Activated T-helper 1 cell treated with anti-CD3 and anti-CD28 coated beads, Interleukin-12 subunit alpha, Interleukin-12 subunit beta, Interleukin-2, Interleukin-4 antibody, amounts not matched to agents 30 ng/mL and 10 ng/mL and 1 ng/mL, durations not matched to agents 14 hours and 24 hours and 36 hours (primary cell): Measurements from ENCODE around the gene SPTBN1. TPM values are rescaled to one million over a fixed set of nuclear protein-coding genes. Genes with fewer than 3 reads are reported as not detected.

Experiments used
- DNase-seq: peaks from one replicate; pipeline ENCODE4 v3.0.0; 2021; ENCODE audit warnings: low spot score
- H3K27ac Mint-ChIP-seq: one replicate; pipeline ENCODE4 v1.8.0; 2021; ENCODE audit warnings: mild to moderate bottlenecking, mixed read lengths
- H3K27me3 Mint-ChIP-seq: one replicate; pipeline ENCODE4 v1.8.0; 2022; ENCODE audit warnings: mild to moderate bottlenecking, moderate library complexity, mixed read lengths; ENCODE audit not compliant: insufficient read depth
- H3K36me3 Mint-ChIP-seq: one replicate; pipeline ENCODE4 v1.8.0; 2021; ENCODE audit warnings: low read depth, mixed read lengths
- H3K4me1 Mint-ChIP-seq: one replicate; pipeline ENCODE4 v1.8.0; 2021; ENCODE audit warnings: low read depth, mixed read lengths
- H3K4me3 Mint-ChIP-seq: one replicate; pipeline ENCODE4 v1.8.0; 2021; ENCODE audit warnings: mild to moderate bottlenecking, moderate library complexity, mixed read lengths
- H3K9me3 Mint-ChIP-seq: one replicate; pipeline ENCODE4 v1.8.0; 2021; ENCODE audit warnings: mixed read lengths
- intact Hi-C: fragments of 100-400 bp; cut with micrococcal nuclease; formaldehyde crosslinking; loops from one replicate; pipeline ENCODE4 v1.15.1; 2024
- total RNA-seq: library from RNA; stranded (reverse); gene quantifications from 2 replicates; pipeline ENCODE4 v1.2.3, GENCODE V29; 2022

The SPTBN1 gene
- total RNA-seq, result 63.2 and 64.2 TPM in 2 replicates

DNA sequence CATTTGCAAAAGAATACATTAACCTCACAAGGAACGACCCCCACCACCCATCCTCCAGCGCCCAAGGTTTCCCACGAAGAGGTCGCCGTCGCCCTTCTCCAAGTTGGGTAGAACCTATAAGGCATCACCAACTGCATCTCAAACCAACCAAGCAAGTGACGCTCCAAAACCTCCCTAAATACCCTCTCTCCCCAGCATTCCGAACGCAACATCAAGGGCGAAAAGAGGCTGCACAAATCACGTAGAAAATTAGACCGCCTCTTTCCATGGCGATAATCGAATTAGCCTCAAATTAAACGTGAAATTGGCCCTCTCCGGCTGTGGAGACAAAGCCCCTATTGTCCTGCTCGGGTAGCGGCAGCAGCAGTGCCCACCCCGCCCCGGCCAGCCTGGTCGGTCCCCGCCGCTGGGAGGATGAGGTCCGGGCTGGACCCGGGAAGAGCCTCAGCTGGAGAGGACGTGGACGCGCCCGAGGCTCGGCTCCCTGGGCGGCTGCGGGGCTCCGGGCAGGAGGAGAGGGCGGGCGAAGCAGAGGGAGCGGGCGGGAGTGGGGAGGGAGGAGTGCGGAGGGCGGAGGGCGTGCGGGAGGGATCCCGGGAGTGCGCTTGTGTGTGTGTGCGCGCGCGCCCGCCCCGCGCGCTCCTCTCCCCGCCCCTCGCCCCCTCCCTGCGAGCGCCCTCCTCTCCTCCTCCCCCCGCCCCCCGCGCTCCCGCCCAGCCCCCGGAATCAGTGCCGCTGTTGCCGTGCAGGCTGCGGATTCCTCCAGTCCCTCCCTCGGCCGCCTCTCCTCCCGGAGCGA, at the start of gene SPTBN1:
Gene SPTBN1, plus strand, starts transcription at position 765 of the 799 bp plus-strand sequence. CDS start 70,092 bp downstream, outside the sequence.
- Mint-ChIP-seq H3K4me1 (peaks cover 19% of the 10 kb centered on the region), H3K9me3 (no peaks in the 10 kb centered on the region), H3K27me3 (peaks cover 58% of the 10 kb centered on the region), H3K36me3 (peaks cover 3% of the 10 kb centered on the region), H3K4me3 (peak within 1 kb of the TSS; percentile 84), H3K27ac (peak within 1 kb of the TSS; percentile 55)
- intact Hi-C loops, result no loop called here
- DNase-seq, result no peak

DNA sequence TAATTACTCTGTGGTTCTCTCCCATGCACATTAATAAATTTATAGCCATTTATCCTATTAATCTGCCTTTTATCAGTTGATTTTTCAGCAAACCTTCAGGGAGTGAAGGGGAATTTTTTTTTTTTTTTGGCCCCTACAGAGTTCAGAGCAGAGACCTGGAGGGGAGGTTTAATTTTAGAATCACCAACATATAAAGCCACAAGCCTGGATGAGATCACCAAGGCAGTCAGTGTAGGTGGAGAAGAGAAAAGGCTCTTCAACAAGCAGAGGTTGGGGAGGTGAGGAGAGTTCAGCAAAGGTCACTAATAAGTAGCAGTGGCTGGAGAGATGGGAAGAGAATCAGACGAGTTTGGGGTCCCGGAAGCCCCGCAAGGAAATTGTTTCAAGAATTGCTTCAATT, 48.4 kb upstream of the SPTBN1 start:
- Mint-ChIP-seq H3K27me3 (peaks cover 7% of the 10 kb centered on the region), H3K27ac (no peak overlapping the region), H3K36me3 (no peaks in the 10 kb centered on the region), H3K9me3 (no peaks in the 10 kb centered on the region), H3K4me3 (no peak overlapping the region), H3K4me1 (no peaks in the 10 kb centered on the region)
- no peak for DNase-seq
- intact Hi-C loops, result no loop called here

DNA sequence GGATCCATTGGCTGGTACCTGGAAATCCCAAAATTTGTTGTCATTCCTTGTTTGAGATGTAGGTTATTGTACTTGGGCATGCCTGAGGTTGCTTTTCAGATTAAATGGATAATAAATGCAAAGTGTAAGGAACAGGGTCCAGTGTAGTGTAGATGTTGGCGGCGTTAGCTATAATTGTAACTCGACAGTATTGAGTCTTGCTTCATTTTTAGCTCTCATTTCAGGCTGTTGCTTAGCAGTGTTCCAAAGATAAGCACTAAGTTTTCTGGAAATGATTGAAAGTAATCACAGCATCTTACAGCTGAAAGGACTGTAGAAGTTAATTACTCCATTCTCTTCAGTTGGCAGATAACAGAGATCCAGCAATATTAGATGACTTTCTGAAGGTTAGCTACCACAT, 47.8 kb upstream of the SPTBN1 start:
- peaks cover 7% of the 10 kb centered on the region for H3K27me3 Mint-ChIP-seq
- no peaks in the 10 kb centered on the region for H3K4me1 Mint-ChIP-seq
- no peak for DNase-seq
- no peaks in the 10 kb centered on the region for H3K9me3 Mint-ChIP-seq
- no peak overlapping the region for H3K4me3 Mint-ChIP-seq
- no peak overlapping the region for H3K27ac Mint-ChIP-seq
- no peaks in the 10 kb centered on the region for H3K36me3 Mint-ChIP-seq
- intact Hi-C loops, result no loop called here

DNA sequence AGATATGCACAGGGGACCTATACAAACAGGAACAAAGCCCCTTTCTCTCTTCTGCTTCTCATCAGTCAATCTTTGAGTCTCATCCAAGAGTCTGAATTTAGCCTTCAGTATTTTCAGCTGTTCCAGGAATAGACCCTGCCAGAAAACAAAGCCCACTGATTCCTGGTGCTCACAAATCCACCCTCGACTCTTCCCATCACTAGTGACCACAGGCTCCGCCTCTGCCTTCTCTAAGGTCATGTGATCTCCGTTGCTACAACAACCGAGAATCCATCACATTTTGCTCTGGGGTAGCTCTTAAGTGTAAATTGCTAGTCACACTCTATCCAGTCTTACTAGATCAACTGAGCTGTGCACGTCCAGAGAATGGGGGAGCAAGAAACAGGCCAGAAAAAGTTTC, 46.4 kb upstream of the SPTBN1 start:
- Mint-ChIP-seq H3K27ac (no peak overlapping the region), H3K36me3 (no peaks in the 10 kb centered on the region), H3K27me3 (peaks cover 7% of the 10 kb centered on the region), H3K9me3 (no peaks in the 10 kb centered on the region), H3K4me3 (no peak overlapping the region), H3K4me1 (no peaks in the 10 kb centered on the region)
- DNase-seq, result no peak
- intact Hi-C loops, result no loop called here

DNA sequence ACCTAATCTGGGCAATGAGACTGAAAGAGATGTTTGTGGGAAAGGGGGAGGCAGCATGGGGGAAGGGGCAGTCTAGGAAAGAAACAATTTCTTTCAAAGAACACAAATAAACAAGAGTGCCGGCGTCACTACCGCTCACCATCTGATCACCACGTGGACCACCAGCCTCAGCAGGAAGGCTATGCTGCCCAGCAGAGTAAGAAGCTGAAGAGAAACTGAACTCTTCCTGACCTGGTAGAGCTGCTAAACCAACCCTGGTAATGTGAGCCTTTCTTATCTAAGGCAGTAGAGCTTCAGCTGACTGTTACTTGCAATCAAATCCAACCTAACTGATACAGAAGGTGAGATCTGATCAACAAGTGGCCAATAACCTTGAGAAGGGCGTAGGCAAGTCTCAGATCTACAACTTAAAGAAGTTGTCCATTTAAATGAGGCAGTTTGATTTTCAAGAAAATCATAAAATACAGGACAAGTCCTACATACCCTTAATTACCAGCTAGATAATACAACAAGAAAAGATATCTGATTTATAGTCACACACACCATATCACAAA, 44.2 kb upstream of the SPTBN1 start:
- intact Hi-C loops, result no loop called here
- Mint-ChIP-seq H3K4me3 (no peak overlapping the region), H3K27ac (no peak overlapping the region), H3K9me3 (no peaks in the 10 kb centered on the region), H3K4me1 (no peaks in the 10 kb centered on the region), H3K36me3 (no peaks in the 10 kb centered on the region), H3K27me3 (peaks cover 12% of the 10 kb centered on the region)
- DNase-seq, result no peak

DNA sequence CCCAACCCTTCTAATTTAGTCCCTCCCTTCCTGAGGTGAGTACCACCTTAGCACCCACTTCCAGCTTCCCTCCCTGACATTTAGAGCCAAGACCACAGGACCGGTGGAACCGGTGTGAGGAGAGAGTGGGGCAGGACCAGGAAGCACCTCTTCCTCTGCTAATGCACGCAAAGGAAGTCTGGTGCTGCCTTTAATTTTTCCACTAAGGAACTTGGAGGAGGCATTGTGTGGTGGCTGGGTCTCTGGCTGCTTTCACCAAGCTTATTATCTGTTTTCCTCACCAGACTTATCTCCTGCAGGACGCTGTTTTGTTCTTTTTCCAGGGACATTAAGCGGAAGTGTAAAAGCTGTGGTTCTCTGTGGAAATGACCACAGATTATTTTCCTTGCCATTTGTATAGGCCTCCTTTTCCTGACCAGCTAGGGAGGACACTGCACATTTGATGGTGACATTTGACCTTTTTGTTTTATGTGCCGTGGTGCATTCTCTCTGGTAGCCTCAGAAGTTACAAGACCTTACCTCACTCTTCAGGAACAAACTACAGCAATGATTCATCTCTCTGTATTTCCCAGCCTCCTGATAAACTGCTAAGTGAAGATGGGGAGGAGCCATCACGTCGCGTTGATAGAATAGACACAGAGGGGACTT, 39.8 kb upstream of the SPTBN1 start:
- H3K4me3 Mint-ChIP-seq, result no peak overlapping the region

DNA sequence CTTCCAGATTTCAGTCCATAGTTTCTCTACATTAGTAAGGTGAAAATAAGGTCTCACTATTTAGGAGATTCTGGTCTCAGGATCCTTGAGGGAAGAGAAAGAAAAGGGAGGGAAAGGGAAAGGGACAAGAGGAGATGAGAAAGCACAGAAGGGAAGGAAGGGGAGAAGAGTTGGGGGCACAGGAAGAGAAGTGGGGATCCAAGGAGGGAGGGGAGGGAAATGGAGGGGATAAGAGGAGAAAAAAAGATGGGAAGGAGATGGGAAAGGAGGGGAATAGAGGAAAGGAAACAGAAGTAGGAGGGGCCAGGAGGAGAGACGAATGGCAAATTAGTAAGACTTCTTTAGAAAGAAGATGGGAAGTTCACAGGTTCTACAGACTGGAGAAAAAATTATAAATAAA, 39.2 kb upstream of the SPTBN1 start:
- Mint-ChIP-seq H3K4me1 (peaks cover 2% of the 10 kb centered on the region), H3K27me3 (peaks cover 9% of the 10 kb centered on the region), H3K36me3 (no peaks in the 10 kb centered on the region), H3K27ac (no peak overlapping the region), H3K4me3 (no peak overlapping the region), H3K9me3 (peaks cover under 1% of the 10 kb centered on the region)
- intact Hi-C loops, result no loop called here
- DNase-seq, result no peak

More for the DNA sequence above, 39.8 kb upstream of the SPTBN1 start:
- Mint-ChIP-seq H3K4me1 (no peaks in the 10 kb centered on the region), H3K36me3 (no peaks in the 10 kb centered on the region), H3K27me3 (peaks cover 13% of the 10 kb centered on the region), H3K9me3 (no peaks in the 10 kb centered on the region), H3K27ac (no peak overlapping the region)
- no peak for DNase-seq
- intact Hi-C loops, result no loop called here

DNA sequence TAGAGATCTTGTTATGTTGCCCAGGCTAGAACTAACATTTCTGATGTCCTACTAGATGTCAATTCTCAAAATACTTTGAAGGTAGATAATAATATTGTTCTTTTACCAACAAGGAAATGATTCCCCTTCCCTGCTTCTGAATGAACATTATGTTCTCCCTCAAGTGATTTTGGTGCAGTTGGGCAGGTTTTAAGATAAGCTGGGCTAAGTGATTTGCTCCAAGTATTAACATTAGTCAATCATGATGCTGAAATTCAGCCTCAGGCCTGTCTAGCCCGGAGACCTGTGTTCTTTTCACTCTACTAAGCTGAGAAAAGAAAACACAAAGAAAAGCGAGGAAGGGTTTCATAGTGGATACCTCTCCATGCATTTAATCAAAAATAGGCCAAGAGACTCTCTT, 38.5 kb upstream of the SPTBN1 start:
- DNase-seq, result no peak
- Mint-ChIP-seq H3K27ac (no peak overlapping the region), H3K27me3 (peaks cover 9% of the 10 kb centered on the region), H3K4me1 (peaks cover 5% of the 10 kb centered on the region), H3K9me3 (peaks cover 7% of the 10 kb centered on the region), H3K36me3 (no peaks in the 10 kb centered on the region), H3K4me3 (no peak overlapping the region)
- intact Hi-C loops, result no loop called here

DNA sequence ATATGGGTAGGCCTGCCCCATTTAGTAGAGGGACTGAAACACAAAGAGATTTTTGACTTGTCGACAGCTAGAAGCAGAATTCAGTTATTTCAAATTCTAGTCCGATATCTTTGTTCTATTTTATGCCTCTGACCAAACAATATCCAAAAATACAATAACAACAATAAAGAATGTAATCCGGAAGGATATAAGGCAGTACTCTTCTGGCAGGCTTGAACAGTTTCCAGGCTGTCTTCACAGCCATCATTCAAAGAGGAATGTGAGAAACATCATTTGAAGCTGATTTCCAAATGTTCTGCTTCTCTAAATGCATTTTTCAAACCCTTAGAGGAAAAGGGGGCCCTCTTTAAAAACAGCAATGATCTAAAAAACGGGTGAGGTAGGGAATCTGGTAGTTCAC, 36.7 kb upstream of the SPTBN1 start:
- Mint-ChIP-seq H3K4me3 (no peak overlapping the region), H3K4me1 (peaks cover 5% of the 10 kb centered on the region), H3K36me3 (no peaks in the 10 kb centered on the region), H3K9me3 (peaks cover 11% of the 10 kb centered on the region), H3K27me3 (peaks cover 9% of the 10 kb centered on the region), H3K27ac (no peak overlapping the region)
- intact Hi-C loops, result no loop called here
- DNase-seq, result no peak

DNA sequence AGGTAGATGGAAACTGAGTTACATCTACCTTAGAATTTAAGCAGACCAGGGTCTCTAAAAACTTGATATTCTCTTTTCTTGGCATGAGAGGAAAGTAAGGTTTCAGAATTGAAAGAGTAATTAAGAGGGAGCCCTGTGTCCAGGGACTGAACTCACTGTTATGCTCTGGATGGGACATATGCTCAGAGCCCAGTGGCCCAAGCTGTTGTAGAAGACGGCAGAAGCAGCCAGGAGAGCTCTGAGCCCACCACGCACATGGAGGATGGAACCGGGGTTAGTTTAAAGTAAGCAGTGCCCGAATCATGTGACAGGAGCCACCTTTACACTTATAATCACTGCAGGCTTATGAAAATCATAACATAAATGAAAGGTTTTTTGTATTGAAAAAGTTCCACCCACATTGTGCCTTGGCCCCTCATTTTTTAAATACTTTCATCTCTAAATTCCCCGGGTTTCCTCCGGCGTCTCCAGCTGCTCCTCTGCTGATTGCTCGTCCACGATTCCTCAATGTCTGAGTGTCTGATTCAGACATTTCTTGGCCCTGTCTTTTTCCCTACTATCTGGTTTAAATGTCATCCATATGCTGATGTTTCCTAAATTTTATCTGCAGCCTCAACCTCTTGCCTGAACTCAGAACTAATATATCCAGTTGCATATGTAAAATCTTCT, 36.1 kb upstream of the SPTBN1 start:
- no peaks in the 10 kb centered on the region for H3K36me3 Mint-ChIP-seq
- no peak for DNase-seq
- H3K4me3 Mint-ChIP-seq, result no peak overlapping the region
- H3K27me3 Mint-ChIP-seq, result peaks cover 9% of the 10 kb centered on the region
- intact Hi-C loops, result no loop called here
- peaks cover 11% of the 10 kb centered on the region for H3K9me3 Mint-ChIP-seq
- H3K4me1 Mint-ChIP-seq, result peaks cover 5% of the 10 kb centered on the region
- no peak overlapping the region for H3K27ac Mint-ChIP-seq

DNA sequence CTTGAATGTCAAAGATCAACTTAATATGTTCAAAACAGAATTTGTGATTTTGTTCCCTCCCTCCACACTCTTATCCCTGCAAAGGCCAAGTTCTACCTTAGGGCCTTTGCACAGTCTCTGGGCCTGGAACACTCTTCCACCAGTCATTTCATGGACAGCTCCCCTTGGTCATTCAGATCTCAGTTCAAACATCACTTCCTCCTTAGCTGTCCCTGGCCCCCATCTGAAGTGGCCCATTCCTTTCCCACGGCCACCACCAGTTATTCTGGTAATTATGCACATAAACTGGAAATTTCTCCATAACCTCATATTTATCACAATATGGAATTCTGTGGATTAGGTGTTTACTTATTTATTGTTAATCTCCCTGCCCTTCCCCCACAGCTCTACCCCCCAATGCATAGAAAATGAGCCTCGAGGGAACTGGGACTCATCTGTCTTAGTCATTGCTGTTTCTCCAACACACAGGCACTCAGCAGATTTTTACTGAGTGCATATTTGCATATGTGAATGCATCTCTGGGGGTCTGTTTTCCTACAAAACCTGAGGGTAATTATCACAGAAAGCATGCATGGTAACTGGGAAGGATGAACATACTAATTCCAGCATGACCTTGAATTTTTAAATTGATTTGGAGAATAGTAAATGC, 35.5 kb upstream of the SPTBN1 start:
- Mint-ChIP-seq H3K9me3 (peaks cover 11% of the 10 kb centered on the region), H3K4me1 (peaks cover 5% of the 10 kb centered on the region), H3K27me3 (peaks cover 8% of the 10 kb centered on the region), H3K4me3 (no peak overlapping the region), H3K27ac (no peak overlapping the region), H3K36me3 (no peaks in the 10 kb centered on the region)
- no peak for DNase-seq
- intact Hi-C loops, result no loop called here

DNA sequence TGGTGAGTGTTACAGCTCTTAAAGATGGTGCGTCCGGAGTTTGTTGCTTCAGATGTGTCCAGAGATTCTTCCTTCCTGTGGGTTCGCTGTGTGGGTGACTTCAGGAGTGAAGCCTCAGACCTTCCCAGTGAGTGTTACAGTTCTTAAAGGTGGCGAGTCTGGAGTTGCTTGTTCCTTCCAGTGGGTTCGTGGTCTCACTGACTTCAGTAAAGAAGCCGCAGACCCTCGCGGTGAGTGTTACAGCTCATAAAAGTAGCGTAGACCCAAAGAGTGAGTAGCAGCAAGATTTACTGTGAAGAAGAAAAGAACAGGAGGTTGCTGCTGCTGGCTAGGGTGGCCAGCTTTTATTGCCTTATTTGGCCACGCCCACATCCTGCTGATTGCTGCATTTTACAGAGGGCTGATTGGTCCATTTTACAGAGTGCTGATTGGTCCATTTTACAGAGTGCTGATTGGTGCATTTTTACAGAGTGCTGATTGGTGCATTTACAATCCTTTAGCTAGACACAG, 34.0 kb upstream of the SPTBN1 start:
- Mint-ChIP-seq H3K36me3 (no peaks in the 10 kb centered on the region), H3K27ac (no peak overlapping the region), H3K9me3 (peaks cover 11% of the 10 kb centered on the region), H3K4me1 (peaks cover 5% of the 10 kb centered on the region), H3K27me3 (peaks cover 3% of the 10 kb centered on the region), H3K4me3 (no peak overlapping the region)
- peak; percentile 11 for DNase-seq
- intact Hi-C loops, result no loop called here
